ENCODE results near the gene KRT15.

KRT15 gene

DNA sequence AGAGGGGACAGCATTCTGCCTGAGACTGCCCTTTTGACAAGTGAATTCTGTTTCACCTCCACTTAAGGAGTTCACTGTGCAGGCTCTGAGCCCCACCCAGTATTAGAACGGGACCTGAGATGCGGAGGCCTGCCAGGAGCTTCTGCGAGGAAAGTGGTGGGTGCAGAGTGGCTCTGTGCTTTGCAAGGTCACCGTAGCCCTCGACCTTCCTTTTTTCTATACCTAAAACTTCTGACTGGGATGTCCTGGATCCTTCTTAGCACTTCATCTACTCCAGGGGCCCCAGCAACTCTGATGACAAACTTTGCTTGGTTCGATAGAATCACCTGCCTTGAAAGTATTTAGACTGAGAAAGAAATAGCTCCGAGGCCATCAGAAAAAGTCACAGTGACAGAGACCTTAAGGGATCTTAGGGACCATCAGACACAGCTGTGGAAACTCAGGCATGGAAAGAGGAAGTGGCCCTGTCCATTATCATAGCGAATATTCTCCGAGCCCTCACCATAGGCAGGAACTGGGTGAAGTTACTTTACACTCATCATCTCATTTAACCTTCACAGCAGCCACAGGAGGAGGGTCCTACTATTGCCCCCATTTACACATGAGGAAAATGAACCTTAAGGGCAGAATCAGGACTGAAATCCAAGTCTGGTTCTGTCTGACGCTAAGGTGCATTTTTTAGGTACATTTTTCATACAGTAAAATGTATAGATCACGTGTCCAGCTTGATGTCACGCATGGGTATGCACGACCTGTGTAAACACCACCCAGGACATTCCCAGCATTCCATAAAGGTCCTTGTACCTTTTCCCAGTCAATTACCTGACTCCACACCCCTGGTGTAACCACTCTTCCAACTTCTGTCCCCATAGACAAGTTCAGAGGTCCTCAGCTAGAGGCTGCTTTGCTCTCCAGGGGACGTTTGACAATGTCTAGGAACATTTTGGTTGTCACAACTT lies 12.6 kb downstream of the KRT15 start:
- DNase-seq (ENCODE audit: low read depth) = no peak

DNA sequence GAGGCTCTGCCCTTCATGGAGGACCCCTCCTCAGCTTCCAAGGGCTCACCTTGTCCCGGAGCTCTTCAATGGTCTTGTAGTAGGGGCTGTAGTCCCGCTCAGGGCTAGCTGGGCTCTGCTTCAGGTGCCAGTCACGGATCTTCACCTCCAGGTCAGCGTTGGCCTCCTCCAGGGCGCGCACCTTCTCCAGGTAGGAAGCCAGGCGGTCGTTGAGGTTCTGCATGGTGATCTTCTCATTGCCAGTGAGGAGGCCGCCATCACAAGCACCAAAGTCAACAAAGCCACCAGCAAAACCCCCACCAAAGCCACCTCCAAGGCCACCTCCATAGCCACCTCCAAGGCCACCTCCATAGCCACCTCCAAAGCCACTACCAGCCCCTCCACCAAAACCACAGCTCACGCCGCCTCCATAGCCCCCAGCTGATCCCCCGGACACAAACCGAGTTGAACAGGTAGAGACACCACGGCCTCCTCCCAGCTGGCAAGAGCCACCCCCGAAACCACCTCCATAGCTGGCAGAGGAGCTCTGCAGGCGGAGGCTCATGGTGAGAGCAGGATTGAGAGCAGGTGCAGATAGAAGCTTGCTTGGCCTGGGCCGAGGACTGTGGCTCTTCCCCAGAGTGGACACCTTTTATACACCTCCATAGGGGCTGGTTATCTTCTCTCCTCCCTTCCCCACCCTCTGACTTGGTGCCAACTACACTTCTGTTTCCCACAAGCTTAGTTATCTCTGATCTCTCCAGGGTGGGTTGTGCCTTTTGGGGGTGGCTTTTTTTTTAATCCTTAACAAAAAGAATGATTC lies 13.5 kb downstream of the KRT15 start, which contains the start of gene KRT13:
Gene KRT13, minus strand, starts transcription at position 606 of the 802 bp plus-strand sequence. Its CDS starts 62 bp downstream, at position 544.
- DNase-seq (ENCODE audit: low read depth) = no peak

DNA sequence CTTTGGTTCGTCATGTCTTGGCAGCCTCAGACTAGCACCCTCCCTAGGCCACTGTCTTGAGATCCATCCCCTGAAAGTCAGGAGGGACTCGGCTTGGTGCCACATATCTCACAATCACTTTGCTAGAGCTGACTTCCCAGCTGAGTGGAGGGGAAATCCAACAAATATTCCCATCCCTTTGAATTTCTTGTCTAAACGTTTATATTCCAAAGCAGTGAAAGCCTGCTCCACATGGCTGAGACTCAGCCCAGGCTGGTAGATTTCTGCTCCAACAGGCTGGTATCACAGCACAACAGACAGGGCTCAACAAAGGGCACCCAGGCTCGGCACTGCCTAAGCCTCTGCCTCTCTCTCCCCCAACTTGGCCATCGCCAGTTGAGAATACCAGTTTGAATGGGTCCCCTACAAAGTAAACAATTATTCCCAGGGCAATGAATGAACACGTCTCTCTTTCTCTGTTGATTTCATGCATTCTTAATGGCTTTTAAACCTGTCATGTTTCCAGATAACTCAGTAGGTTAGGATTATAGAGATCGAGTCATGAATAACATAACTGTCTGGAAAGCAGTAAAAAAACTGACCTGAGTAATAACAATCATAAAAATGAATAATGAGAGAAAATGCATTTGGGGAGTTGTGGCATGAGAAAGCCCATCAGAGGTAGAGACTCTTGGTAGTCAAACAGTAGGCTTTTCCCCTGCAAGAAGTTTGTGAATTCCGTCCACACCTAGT lies 14.3 kb downstream of the KRT15 start:
- DNase-seq (ENCODE audit: low read depth) = no peak

DNA sequence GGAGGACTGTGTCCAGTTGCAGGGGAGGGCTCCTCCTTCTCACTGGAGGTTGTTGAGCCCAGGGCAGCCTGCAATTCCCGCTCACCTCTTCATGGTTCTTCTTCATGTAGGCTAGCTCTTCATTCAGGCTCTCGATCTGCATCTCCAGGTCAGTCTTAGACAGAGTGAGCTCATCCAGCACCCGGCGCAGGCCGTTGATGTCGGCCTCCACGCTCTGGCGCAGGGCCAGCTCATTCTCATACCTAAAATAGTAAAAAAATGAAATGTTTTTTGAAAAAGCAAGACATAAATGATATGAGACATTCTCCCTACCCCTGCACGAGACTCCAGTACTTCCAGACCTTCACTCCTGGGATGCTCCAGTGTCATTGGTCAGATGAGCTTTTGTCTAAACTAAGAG lies 15.5 kb downstream of the KRT15 start:
- DNase-seq (ENCODE audit: low read depth) = no peak

- peak; percentile 89 for DNase-seq (ENCODE audit: low read depth)
Measured at GRCh38 chr17:41500131-41500911, 18.4 kb downstream of the KRT15 start.

- DNase-seq (ENCODE audit: low read depth) = no peak
Measured at GRCh38 chr17:41499714-41500113, 19.0 kb downstream of the KRT15 start.

- no peak for DNase-seq (ENCODE audit: low read depth)
Measured at GRCh38 chr17:41498276-41498675, 20.4 kb downstream of the KRT15 start.

DNA sequence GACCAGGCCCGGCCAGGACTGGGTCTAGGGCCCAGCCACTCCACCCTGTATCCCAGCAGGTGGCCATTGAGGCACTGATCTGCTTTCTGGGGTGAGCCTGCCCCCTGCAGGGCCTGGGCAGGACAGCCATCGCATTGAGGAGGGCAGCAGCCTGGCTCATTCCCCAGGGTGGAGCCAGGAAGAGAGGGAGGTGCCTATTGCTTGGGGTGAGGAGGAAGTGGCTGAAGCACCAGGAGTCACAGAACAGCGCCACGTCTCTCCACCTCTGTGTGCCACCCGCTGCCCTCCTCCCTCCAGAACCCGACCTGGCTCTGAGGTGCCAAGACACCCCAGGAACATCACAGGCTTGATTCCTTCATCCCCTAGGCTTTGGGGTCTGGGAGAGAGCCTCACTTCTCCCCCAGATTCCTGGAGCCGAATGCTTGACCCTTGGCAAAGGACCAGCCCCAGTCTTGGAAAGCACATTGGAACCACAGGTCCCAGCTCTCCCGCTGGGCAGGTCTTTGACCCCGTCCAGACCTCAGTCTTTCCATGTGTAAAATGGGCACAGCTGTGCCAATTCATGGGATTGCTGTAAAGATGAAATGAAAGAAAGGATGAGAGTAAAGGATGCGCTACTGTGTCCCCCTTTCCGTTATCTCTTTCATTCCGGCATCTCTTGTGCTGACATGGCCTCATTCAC lies 21.7 kb downstream of the KRT15 start:
- peak; percentile 92 for DNase-seq (ENCODE audit: low read depth)

DNA sequence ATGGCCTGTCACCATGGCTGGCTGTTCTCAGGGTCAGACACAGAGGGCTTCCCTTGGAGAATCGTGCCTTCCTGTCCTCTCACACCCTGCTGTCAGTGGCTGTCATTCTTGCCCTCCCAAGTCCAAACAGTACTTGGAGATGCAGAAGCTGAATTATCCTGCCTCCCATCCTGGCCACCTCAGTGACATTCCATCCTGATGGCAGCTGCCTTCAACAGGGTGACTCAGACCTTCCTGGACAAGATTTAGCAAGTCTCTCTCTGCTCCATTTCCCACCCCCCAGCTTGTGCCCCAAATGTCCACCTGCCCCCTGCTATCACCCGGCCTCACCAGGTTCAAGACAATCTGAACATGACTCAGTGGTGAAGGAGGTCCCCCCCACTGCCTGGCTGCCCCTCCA lies 24.2 kb downstream of the KRT15 start:
- peak; percentile 49 for DNase-seq (ENCODE audit: low read depth)

- DNase-seq (ENCODE audit: low read depth) = no peak
Measured at GRCh38 chr17:41492771-41493170, 25.9 kb downstream of the KRT15 start.

- no peak for DNase-seq (ENCODE audit: low read depth)
Measured at GRCh38 chr17:41492351-41492750, 26.3 kb downstream of the KRT15 start.

GRCh38 chr17:41491476-41491875 lies 27.2 kb downstream of the KRT15 start:
- DNase-seq (ENCODE audit: low read depth) = no peak

- DNase-seq (ENCODE audit: low read depth) = no peak
Measured at GRCh38 chr17:41490000-41490990, 28.4 kb downstream of the KRT15 start.

GRCh38 chr17:41489531-41489930 lies 29.2 kb downstream of the KRT15 start, which contains the start of gene KRT36:
TSS of gene KRT36 (minus strand) at chr17:41489910. CDS start at chr17:41489864, 46 bp downstream.
- no peak for DNase-seq (ENCODE audit: low read depth)

- no peak for DNase-seq (ENCODE audit: low read depth)
Measured at GRCh38 chr17:41486809-41487530, 31.7 kb downstream of the KRT15 start.

DNA sequence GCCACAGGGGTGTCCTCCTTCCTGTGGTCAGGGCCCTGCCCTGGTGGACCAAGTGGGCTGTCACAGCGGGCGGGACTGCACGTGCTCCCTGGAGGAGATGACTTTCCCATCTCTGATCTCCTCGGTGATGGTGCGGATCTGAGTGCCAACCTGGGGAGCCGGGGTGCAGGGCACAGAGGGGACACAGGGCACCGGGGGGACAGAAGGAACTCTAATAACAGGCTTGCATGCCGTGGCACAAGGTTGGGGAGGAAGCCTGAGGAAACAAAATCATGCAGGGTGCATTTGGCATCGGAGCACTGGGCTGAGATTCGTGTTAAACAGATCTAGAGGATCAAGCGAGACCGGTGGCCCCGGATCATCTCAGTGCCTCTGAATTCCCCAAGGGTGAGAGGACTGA lies 32.4 kb downstream of the KRT15 start:
- no peak for DNase-seq (ENCODE audit: low read depth)

- no peak for DNase-seq (ENCODE audit: low read depth)
Measured at GRCh38 chr17:41484920-41485904, 33.5 kb downstream of the KRT15 start.
